Prostate gland (tissue), 2 donors: Measurements from ENCODE around the gene UTP3.

Source experiments
- POLR2A ChIP-seq: fragments of 450-650 bp; IDR thresholded peaks from one replicate; pipeline ENCODE4 v1.6.1; 2016; ENCODE audit warnings: antibody characterized with exemption, mild to moderate bottlenecking
- POLR2AphosphoS5 ChIP-seq: sonication (generic); formaldehyde crosslinking; IDR thresholded peaks from one replicate; pipeline ENCODE4 v1.6.1; 2017; ENCODE audit warnings: antibody characterized with exemption
- TF ChIP-seq, protein P1 (sequence below), 4 experiments: fragments of 200-600 bp in 2 of 4; fragments of 450-650 bp in 2 of 4; sonication (generic) in 2 of 4; IDR thresholded peaks; 1 replicate in 3 of 4; 2 replicates in 1 of 4; pipeline ENCODE4 v1.5.1; 2016 to 2019; ENCODE audit warnings: antibody characterized with exemption in 4 of 4, mild to moderate bottlenecking in 2 of 4, moderate library complexity in 2 of 4

DNA sequence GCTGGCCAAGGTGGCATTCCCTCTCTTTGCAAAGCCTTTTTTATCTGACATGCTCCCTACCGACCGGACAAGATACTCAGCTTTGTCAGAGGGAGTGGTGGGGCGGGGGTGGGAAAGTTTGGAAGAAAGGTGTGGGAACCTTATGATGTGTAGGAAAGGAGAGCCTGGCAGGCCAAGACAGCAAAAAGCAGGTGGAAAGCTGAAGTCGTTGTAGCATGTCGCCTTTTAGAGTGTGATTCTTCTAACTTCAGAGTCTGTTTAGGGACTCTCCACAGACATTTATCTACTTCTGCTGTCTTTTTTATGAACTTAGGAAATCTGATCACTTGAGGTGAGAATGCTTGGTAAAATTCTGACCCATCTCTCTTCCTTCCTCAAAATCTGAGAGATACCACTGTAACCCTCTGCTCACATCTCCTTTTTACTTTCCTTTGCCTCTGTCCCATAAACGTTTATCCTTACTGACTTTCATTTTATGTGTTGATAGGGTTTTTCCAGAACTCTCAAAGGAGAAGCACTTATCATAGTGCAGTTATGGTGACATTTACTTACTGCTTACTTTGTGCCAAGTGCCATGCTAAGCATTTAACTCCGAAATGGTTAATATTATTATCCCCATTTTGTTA lies 25.2 kb downstream of the UTP3 start:
- TF ChIP-seq, protein P1, sequence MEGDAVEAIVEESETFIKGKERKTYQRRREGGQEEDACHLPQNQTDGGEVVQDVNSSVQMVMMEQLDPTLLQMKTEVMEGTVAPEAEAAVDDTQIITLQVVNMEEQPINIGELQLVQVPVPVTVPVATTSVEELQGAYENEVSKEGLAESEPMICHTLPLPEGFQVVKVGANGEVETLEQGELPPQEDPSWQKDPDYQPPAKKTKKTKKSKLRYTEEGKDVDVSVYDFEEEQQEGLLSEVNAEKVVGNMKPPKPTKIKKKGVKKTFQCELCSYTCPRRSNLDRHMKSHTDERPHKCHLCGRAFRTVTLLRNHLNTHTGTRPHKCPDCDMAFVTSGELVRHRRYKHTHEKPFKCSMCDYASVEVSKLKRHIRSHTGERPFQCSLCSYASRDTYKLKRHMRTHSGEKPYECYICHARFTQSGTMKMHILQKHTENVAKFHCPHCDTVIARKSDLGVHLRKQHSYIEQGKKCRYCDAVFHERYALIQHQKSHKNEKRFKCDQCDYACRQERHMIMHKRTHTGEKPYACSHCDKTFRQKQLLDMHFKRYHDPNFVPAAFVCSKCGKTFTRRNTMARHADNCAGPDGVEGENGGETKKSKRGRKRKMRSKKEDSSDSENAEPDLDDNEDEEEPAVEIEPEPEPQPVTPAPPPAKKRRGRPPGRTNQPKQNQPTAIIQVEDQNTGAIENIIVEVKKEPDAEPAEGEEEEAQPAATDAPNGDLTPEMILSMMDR (IDR thresholded peaks at IDR 0.05), result no peak
- TF ChIP-seq POLR2A, result no peak
- TF ChIP-seq POLR2AphosphoS5, result no peak
